Fibroblast of villous mesenchyme (primary cell): ENCODE results near the gene SLC2A13. TPM values are rescaled to one million over a fixed set of nuclear protein-coding genes. Genes with fewer than 3 reads are reported as not detected.
"Not testable (repeated sequence)": the region's sequence is repeated elsewhere in the genome, so short reads cannot be mapped to it uniquely, and the experiment has no call there.

Experiments used
- DNase-seq: peaks from one replicate; pipeline ENCODE4 v3.0.0-alpha.2; 2010; ENCODE audit warnings: low read depth
- H3K4me3 ChIP-seq: 2 replicates; pipeline ENCODE4 v1.5.1; 2011; ENCODE audit warnings: low read depth, mild to moderate bottlenecking, low read length
- total RNA-seq: library from RNA; depleted of rRNA; stranded (reverse); fragments of >200 nt; gene quantifications from 2 replicates; pipeline ENCODE4 v1.2.3, GENCODE V29; 2012
- TF ChIP-seq, protein P1 (sequence below): IDR thresholded peaks from 2 replicates; pipeline ENCODE4 v1.5.1; 2012; ENCODE audit warnings: low read depth, mild to moderate bottlenecking, low read length; ENCODE audit not compliant: insufficient read depth

The SLC2A13 gene
- total RNA-seq, 1 donor, result 16.4 TPM

DNA sequence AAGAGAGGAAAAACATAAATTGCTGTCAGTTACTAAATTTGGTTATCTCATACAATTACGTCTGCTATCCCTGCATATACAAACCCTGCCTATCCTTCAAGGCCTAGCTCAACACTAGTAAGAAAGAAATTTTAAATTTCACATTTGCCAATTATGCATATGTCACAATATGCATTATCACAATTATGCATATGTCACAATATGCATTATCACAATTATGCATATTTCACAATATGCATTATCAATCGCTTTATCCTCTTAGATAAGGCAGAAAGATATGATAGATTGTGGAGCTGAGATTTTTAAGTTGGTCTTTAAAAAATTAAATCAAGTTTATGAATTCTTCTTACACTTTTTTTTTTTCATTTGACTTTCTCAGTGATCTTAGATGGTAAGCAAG lies 291.3 kb downstream of the SLC2A13 start:
- TF ChIP-seq, protein P1, sequence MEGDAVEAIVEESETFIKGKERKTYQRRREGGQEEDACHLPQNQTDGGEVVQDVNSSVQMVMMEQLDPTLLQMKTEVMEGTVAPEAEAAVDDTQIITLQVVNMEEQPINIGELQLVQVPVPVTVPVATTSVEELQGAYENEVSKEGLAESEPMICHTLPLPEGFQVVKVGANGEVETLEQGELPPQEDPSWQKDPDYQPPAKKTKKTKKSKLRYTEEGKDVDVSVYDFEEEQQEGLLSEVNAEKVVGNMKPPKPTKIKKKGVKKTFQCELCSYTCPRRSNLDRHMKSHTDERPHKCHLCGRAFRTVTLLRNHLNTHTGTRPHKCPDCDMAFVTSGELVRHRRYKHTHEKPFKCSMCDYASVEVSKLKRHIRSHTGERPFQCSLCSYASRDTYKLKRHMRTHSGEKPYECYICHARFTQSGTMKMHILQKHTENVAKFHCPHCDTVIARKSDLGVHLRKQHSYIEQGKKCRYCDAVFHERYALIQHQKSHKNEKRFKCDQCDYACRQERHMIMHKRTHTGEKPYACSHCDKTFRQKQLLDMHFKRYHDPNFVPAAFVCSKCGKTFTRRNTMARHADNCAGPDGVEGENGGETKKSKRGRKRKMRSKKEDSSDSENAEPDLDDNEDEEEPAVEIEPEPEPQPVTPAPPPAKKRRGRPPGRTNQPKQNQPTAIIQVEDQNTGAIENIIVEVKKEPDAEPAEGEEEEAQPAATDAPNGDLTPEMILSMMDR, result no peak
- no peak for DNase-seq
- H3K4me3 ChIP-seq, result no peak overlapping the region

DNA sequence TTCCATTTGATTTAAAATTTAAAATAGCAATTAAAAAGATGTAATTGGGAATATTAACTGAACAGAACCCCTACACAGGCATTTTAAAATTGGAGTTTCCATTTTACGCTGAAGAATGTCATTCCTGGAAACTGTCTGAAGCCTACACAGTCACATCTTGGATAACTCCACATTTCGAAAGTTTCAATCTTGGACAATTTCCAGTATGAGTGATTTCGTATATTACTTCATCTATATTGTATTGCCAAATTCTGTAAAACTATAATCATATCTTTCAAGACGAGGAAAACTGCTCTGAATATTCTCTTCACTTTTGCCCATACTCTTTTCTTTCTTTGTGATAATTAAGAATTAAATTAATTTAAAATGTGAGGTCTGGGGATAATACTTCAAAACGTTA lies 292.1 kb downstream of the SLC2A13 start:
- TF ChIP-seq, protein P1, result no peak
- H3K4me3 ChIP-seq, result no peak overlapping the region
- DNase-seq, result no peak

DNA sequence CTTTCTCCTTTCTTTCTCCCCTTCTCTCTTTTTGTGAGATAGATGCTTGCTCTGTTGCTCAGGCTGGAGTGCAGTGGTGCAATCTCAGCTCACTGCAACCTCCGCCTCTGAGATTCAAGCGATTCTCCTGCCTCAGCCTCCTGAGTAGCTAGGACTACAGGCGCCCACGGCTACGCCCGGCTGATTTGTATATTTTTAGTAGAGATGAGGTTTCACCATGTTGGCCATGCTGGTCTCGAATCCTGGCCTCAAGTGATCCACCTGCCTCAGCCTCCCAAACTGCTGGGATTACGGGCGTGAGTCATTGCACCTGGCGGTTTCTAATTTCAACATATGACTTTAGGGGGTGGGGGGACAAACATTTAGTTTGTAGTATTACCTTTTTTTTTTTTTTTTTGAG lies 293.4 kb downstream of the SLC2A13 start:
- not testable (repeated sequence) for H3K4me3 ChIP-seq, DNase-seq

DNA sequence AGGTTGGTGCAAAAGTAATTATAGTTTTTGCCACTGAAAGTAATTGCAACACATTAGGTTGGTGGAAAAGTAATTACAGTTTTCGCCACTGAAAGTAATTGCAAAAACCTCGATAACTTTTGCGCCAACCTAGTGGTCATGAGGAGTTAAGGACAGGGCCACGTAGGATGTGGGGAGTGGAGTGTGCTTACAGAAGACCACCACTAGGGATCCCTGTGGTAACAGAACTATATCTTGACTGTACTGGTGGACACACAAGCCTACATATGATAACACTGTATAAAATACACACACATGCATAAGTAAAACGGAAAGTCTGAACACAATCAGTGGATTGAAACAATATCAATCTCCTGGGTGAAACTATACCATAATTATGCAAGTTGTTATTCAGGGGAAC lies 298.8 kb downstream of the SLC2A13 start:
- H3K4me3 ChIP-seq, result no peak overlapping the region
- TF ChIP-seq, protein P1, result peak; percentile 31
- DNase-seq, result no peak

DNA sequence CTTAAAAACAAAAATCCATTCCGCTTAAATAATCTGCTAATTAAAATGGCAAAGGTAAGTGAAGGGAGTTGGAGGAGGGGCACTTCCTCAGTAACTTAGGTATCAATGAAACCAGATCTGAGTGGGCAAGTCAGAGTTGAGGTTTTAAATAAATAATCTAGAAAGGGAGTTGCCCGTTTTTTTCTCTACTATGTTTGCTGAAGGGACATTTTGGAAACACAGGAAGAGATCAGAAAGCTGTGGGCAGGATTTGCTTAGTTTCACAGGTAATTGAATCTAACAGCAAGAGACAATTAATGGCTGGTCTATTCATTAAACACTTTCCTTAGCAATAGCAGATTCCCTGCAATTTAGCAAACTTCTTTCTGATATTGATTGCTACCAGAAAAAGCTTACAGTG lies 300.2 kb downstream of the SLC2A13 start:
- H3K4me3 ChIP-seq, result no peak overlapping the region
- TF ChIP-seq, protein P1, result no peak
- DNase-seq, result no peak

DNA sequence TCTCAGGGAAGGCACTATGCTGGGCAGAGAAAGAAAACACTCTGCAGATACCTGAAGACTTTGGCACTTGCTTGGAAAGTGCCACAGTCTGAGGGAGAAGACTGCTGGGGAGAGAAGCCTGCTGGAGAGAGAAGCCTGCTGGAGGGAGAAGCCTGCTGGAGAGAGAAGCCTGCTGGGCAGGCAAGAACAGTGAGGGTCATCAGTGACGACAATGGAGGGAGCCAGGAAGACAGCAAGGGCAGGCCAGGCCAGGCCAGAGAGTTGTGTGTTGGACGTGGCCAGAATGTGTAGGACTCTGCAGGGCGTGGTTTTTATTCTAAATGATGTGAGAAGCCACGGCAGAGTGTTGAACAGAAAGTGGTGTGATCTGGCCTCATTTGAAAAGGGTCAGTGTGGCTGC lies 301.0 kb downstream of the SLC2A13 start:
- H3K4me3 ChIP-seq, result no peak overlapping the region
- TF ChIP-seq, protein P1, result no peak
- no peak for DNase-seq

DNA sequence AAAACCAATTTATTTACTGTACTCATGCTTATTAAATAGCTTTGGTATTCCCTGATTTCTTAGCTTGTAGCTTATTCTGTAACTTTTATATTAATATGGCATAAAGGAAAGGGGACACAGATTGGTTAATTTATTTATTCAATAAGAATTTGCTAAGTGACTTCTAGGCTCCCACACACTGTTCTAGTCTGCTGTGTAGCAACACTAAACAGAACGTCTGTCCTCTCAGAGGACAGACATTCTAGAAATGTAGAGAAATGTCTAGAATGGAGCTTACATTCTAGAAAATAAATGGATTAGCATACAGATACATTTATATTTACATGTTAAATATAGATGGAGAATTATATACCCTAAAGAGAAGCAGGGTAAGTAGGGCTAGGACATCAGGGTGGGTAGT lies 301.4 kb downstream of the SLC2A13 start:
- TF ChIP-seq, protein P1, result no peak
- DNase-seq, result no peak
- no peak overlapping the region for H3K4me3 ChIP-seq

DNA sequence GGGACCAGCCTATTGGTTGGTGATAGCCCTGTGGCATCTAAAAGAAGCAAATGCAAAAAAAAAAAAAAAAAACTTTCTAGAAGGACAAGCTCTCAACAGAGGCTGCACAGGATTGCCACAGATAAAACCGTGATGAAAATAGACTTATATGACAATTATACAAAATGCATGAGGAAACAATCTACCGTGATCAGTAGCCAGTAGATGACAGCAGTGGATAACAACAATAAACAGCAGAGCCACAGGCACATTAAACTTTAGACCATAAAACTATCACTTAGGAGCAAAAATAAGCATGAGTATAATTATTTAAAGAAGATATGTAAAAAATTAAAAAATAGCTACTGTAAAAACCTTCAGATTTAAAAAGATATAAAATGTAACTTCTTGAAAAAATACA lies 302.7 kb downstream of the SLC2A13 start:
- DNase-seq, result no peak
- TF ChIP-seq, protein P1, result no peak
- H3K4me3 ChIP-seq, result no peak overlapping the region
